ENCODE results near the gene ACY1.

ACY1 gene

DNA sequence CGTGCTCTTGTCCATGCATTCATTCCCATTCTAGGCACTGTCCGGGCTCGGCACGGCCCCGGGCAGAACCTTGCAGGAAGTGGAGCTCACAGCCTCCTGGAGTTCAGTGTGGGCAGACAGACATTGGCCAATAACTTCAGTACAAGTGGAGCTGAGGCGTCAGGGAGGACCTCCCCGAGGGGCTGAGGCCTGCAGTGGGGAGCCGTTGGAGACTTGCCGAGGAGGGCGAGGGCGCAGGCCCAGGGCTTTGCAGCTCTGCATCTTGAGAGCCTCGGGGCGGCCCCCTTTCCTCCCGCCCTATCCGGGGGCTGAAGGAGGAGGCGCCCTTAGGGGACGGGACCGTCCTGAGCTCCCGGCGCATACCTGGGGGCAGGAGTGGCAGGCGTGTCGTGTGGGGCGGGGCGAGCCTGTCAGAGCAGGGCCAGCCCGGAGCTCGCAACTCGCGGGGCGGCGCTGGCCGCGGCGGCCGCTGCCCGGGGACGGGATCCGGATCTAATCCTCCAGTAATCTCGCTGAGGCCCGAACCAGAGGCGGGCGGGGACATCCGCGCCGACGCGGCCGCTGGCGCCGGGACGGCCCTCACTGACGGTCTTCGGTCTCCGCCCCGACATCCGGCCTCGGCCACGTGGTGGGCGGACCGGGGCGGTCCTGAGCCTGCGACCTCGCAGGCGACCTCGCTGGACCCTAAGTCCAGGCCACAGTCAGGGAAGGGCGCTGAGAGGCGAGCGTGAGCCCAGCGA is at the start of gene ACY1:
TSS of gene ACY1 (plus strand) at position 698 of the 740 bp plus-strand sequence. CDS start 530 bp downstream, outside the sequence.
- DNase-seq: peak; percentile 42 to 57 (median 54)

DNA sequence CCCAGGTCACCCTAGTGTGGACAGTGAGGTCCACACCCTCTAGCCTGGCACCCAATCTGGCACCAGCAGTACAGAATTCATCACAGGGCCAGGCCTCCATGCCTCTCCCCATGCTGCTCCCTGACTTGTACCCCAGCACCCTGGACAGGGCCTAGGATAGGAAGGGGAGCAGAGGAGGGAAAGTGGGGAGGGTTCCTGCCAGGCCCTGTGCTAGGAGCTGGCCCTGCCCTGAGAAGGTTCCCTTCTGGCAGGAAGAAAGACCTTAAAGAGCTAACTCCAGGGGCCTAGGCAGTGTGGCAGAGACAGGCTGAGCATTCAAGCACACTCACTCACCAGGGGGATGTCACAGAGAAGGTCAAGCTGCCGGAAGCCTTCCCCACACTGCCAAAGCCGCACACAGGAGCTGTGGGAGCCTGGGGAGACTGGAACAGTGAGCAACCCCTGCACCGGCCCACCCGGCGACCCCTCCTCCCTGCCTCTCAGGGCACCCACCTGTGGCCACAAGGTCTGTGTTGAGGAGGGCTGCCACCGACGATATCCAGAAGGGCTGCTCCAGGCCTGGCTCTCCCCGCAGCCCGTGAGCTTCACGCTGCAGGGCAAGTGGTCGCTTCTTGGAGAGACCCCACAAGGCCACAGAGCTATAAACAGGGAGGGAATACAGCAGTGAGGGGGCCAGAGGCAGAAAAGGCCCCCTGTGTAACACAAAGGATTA is 49.0 kb upstream of the ACY1 start:
- no peak for DNase-seq

DNA sequence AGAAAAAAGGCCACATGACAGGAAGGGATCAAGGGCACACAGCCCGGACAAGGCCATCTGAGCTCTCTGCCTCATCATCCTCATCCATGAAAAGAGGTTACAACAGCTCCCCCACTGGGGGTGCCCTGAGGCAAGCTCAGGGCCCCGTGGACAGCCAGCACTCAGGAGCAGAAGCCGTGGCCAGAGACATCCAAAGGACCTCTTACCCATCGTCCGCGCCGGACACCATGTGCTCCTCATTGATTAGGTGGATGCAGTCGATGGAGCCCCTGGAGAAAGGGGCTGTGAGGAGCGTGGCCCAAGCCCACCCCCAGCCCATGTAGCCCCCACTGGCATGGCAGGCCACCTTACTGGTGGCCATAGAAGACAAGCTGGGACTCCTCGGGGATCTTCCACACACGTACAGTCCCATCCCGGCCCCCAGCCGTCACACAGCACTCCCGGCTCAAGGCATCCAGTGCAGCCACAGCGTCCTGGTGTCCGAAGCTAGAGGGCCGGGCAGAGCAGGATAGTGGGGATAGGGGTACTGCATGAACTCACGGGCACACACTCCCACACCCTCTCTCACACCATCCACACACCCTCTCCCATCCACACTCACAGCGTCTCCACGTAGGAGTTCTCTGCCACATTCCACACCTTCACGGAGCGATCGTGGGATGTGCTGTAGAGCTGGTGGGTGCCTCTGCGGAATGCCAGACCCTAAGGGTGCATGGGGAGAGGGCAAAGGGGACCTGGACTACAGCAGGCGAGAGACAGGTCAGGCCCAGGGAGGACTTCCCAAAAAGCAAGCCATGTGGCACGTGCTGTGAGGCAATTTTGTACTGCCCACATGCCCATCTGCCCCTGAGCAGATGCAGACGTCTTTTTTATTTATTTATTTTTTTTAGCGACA is 48.1 kb upstream of the ACY1 start:
- DNase-seq: no peak

DNA sequence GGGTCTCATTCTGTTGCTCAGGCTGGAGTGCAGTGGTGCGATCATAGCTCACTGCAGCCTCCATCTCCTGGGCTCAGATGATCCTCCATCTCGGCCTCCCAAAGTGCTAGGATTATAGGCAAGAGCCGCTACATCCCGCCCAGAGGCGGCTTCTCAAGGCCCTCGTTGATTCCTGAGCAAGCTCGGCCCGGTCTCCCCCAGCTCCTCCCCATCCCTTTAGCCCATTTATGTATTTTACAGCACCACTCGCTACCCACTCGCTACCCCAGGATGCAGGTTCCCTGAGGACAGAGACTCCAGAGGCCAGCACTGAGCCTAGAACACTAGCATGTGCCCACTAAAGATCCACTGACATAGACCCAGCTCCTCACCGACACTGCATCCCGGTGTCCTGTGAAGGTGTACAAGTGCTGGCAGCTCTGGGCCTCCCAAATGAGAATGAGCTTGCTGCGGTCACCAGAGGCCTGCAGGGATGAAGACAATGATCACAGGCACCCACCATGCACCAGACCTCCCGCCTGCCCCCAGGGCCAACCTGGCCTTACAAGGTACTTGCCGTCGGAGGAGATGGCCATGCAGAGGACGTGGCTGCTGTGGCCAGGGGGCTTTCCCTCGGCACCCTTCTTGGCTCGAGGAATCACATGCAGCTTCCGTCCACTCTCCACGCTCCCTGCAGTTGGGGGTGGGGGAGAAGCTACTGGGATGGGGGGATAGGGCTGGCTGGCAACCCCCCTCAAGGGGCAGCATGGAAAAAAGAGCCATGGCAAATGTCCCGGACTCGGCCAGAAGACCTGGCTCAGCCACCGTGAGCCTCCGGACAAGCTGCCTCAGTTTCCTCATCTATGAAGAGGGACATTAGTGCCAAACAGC is 47.2 kb upstream of the ACY1 start:
- no peak for DNase-seq

DNA sequence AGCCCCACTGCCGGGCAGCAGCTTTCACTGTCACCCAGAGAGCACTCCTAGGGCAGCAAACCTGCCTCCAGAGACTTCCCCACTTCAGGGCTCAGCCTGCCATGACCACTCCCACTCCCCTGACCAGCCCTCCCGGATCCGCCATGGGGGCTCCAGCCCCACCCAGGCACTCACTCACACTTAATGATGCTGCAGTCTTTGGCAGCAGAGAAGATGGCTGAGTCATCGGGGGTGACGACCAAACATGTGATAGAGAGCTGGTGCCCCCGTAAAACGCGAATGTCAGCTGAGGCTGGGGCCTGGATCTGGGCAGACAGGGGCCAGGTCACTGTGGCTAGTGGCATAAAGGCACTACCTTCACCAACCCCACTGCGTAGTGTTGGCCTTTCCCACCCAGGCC is 46.3 kb upstream of the ACY1 start:
- DNase-seq: no peak

DNA sequence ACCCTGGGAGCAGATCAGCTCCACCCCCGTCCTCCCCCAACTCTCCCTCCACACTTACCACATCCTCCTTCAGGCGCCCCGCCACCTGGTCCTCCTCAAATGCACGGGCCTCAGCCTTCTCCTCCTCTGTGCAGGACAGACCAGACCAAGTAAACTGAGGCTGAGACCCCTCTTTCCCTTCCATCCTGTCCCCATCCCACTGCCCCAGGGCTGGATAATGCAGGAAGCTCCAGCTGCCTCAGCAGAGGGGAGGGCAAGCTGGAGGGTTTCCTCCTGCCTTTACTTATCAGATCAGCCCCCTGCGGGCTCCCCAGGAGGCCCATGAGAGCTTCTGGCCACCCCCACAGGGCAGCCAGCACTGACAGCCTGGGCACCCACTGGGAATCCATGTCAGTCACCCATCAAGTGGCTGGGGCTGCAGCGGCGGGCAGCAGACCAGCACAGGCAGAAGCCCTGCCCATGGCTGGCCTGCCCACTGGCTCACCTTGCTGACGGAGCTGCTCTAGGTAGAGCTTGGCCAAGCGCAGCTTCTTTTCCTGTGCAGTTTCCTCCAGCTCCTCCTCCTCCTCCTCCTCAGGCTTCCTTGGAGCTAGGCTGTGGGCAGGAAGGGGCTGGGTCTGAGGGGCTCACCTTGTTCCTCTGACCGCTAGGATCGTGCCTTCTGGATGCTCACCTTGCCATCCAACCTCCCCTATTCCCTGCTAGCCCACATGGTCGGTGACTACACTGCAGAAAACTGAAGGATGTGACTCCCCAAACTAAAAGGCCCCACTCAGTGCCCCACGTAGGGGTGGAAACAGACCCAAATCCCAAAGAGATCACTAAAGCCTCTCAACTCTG is 45.5 kb upstream of the ACY1 start:
- no peak for DNase-seq

DNA sequence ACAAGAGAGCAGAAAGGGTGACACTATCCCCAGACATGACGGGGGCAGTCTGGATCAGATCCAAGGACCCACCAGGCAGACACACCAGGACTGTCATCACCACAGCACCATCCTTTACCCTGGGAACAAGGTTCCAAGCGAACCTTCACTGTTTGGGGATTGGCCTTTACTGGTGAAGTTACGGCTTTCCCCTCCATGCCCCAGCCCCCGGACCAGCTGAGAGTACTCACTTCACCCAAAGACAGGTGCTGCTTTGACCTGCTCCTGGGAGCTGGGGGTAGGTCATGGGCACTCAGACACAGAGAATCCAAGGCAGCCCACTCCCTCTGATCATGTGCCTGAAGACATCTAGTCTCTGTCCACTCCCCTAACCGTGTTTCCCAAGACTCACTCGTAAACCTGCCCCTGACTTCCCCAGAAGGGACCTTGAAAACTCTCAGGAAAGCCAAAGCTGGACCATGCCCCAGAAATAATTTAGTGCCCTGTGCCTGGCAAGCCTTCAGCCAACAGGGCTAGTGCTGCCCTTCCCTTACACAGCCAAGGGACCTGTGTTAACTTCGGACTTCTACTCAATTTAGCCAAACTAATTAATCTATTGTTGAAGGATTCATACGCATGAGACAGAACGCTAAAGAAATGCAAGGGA is 44.4 kb upstream of the ACY1 start:
- DNase-seq: no peak

DNA sequence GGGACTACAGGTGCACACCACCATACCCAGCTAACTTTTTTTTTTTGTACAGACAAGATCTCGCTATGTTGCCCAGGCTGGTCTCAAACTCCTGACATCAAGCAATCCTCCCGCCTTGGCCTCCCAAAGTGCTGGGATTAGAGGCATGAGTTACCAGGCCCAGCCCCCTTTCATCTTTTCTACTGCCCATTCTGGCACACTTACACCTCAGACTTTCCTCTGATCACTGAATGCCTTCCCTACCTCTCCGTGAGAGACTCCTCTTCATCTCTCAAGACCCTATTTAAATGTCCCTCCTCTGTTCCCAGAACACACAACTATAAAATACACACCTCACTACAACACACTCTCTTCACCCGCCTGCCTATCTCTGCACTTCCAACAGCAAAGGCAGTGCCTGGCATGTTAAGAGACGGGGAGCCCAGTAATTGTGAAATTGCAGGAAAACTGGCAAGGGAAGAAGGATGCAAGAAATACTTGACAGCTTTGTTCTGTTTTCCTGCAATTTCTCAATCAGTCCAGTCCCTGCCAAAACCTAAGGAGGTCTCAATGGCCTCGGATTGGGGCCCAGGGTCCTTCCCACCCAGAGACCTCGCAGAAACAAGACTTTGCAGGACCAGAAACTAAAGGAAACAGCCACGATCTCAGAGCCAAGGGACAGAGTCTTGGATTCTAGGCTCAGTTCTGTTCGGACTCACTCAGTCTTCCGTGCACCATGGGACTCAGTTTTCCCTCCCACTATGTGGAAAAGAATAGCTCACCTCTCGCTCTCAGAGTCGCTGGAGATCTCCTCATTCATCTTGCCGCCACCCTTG is 42.5 kb upstream of the ACY1 start:
- DNase-seq: no peak

DNA sequence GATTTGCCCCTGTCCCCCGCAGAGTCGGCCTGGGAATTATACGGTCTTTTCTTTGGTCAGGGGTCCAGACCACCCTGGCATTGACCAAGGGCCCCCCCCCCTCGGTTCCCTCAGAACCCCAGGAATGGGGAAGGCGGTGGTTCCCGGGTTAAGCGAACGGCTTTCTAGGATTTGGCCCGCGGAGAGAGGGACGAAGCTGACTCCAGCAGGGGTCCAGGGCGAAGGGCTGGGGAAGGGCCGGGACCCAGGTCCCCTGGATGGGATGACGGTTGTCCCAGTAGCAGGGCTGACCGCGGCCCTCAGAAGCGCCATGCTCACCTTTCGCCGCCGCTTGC is 41.9 kb upstream of the ACY1 start:
- no peak for DNase-seq

DNA sequence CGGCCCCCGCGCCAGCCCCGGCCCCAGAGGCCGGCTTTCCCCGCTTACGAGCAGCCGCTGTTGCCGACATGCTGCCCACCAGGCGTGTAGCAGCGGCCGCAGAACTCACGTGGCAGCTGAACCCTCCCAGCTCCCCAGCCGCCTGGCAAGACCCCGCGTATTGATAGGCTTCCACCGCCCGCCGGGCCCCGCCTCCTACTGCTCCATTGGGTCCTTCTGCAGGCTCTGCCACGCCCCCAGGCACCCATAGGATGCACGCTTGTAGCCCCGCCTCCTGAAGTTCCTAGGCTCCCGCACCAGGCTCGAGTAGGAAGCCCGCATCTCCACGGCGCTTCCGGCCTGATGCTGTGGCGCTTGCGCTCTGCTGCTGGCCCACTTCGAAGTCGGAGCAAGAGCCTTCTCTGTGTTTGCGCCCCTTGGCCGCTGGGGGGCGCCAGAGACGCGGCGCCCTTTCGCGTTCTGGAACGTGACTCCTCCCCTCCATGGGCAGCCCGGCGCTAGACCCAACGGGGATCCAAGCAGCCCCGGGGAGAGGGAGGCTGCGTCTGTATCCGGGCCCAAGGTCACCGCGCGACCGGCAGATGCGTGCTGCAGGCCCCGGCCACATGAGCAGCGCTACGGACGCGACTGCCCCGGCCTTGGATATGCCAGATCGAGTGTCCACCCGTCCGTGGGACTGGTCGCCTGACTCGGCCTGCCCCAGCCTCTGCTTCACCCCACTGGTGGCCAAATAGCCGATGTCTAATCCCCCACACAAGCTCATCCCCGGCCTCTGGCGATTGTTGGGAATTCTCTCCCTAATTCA is 41.3 kb upstream of the ACY1 start, which contains the start of the genes PARP3 and RRP9:
TSS of gene PARP3 (plus strand) at position 566 of the 805 bp plus-strand sequence. CDS start 993 bp downstream, outside the sequence.
TSS of gene RRP9 (minus strand) at position 107 of the 805 bp plus-strand sequence. CDS start at position 70, 37 bp downstream.
- peak; percentile 96 to 98 (median 98) for DNase-seq

DNA sequence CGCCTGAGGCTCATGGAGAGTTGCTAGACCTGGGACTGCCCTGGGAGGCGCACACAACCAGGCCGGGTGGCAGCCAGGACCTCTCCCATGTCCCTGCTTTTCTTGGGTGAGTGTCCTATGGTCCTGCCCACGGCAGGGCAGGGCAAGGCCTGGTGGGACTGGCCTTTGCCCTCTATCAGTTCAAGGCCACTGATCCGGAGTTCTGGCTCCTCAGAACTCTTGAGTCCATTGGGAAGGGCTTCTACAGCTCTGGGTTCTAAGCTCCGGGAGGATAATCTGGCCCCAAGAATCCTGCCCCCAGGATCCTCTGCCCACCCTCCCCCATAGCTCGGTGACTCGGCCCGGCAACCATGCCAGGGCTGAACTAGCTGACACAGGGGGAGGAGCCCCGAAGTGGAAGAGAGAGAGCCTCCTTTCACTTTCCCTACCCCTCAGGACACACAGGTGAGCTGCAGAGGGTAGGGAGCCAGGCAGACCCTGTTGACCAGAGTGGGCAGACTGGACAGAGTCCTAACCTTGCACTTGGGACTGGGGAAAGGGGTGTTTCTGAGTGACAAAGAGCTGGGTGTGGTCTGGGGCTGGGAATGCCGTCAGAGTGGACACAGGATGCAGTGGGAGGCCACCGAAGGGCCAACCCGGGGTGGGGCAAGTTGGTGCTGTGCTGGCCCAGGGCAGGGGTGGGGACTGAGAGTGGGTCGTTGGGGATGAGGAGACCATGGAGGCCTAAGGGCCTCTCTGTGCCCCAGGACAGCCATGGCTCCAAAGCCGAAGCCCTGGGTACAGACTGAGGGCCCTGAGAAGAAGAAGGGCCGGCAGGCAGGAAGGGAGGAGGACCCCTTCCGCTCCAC is 40.5 kb upstream of the ACY1 start:
- peak in 2 of 4 experiments; percentile 29 to 38 for DNase-seq

DNA sequence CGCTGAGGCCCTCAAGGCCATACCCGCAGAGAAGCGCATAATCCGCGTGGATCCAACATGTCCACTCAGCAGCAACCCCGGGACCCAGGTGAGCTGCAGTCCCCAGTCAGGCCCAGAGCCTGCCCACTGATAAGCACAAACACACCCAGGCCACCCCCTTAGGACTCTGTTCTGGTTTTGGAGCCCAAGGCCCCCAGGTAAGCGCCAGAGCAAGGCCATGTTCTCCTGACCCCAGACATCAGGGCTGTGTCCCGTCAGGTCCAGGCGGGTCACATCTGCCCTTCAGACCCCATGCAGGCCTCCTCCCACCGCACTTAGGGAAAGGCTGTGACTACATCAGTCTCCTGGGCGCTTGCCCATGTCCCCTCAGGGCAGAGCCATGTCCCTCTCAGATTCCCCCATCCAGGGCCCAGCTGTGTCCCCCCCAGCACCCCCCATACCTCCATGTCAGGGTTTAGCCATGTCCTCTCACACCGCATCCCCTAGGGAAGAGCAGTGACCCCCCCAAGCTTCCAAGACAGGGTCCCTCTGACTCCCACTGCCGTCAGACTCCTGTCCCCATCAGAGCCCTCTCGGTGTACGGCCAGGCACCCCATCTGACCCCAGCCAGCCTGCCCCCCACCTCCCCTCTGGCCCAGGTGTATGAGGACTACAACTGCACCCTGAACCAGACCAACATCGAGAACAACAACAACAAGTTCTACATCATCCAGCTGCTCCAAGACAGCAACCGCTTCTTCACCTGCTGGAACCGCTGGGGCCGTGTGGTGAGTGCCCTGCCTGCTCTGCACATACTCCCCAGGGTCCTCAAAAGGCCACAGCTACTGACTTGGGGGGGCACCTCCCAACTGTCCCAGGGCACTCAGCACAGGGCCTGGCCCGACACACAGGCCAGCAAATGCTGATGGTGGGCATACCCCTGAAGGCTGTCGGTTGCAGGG is 39.6 kb upstream of the ACY1 start:
- no peak for DNase-seq

DNA sequence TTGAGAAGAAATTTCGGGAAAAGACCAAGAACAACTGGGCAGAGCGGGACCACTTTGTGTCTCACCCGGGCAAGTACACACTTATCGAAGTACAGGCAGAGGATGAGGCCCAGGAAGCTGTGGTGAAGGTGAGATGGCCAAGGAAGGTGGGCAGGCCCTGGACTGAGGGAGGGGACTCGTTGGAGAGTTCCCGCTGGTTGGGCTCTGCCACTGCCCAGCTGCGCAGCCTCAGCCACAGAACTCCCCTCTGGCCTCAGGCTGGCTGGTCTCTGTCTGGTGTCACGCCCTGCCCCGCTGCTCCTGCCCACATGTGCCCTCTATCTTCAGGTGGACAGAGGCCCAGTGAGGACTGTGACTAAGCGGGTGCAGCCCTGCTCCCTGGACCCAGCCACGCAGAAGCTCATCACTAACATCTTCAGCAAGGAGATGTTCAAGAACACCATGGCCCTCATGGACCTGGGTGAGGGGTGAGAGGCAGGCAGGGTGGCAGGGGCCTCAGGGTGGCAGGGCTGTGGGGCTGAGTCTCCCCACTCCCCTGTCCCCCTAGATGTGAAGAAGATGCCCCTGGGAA is 38.8 kb upstream of the ACY1 start:
- DNase-seq: no peak

DNA sequence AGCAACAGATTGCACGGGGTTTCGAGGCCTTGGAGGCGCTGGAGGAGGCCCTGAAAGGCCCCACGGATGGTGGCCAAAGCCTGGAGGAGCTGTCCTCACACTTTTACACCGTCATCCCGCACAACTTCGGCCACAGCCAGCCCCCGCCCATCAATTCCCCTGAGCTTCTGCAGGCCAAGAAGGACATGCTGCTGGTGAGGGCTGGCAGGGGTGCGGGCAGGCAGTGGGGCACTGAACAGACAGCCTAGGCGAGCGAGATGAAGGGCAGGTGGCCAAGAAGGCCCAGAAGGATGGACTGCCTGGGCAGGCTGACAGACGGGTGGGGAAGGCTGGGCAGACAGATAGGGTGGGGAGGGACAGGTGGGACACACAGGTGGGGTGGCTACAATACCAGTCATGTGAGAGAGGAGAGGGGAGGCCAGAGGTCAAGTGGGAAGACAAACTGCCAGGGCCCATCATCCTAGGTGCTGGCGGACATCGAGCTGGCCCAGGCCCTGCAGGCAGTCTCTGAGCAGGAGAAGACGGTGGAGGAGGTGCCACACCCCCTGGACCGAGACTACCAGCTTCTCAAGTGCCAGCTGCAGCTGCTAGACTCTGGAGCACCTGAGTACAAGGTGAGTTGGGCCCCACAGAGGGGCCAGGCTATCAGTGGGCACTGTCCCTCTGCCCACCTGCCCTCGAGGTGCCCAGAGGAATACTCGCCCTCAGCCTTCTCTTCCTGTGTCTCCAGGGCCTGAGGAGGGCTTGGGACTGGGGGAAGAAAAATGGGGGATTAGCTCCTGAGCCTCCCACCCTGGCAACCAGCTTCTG is 38.1 kb upstream of the ACY1 start:
- DNase-seq: no peak

DNA sequence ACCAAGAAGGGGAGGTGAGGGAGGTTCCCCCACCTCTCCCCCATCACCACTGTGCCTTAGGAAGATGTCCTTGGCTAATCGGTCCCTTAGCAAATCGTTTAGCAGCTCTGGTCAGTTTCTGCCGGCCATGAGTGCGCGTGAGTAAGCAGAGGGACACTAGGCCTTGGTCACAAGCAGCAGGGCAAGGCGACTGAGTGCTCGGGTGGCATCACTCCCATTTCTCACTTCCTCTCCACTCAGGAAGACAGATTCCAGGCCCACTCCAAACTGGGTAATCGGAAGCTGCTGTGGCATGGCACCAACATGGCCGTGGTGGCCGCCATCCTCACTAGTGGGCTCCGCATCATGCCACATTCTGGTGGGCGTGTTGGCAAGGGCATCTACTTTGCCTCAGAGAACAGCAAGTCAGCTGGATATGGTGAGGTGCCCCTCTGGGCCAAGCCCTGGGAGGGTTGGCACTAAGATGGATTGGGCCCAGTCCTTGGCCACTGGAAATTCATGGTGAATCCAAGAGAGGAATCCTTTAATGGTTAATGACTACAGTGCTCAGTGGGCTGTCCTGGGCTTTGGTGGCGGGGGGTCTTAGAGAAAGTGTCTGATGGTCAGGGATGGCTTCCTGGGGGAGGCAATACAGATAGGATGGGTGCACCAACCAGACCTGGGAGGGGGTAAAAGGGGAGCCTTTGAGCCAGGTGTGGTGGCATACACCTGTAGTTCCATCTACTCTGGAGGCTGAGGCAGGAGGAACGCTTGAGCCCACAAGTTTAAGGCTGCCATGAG is 37.2 kb upstream of the ACY1 start:
- DNase-seq: no peak
